Activated CD4-positive, alpha-beta T cell treated with anti-CD3 and anti-CD28 coated beads, Interleukin-2, amount 50 U/mL, for 24 hours (primary cell): ENCODE data around the gene ELOVL2.
"Not testable (repeated sequence)": the region's sequence is repeated elsewhere in the genome, so short reads cannot be mapped to it uniquely, and the experiment has no call there.

Experiments used
- DNase-seq, 2 donors: peaks; one replicate each; pipeline ENCODE4 v3.0.0-alpha.2; 2020; ENCODE audit warnings: low read depth in 1 of 2, low spot score in 1 of 2

The ELOVL2 gene

DNA sequence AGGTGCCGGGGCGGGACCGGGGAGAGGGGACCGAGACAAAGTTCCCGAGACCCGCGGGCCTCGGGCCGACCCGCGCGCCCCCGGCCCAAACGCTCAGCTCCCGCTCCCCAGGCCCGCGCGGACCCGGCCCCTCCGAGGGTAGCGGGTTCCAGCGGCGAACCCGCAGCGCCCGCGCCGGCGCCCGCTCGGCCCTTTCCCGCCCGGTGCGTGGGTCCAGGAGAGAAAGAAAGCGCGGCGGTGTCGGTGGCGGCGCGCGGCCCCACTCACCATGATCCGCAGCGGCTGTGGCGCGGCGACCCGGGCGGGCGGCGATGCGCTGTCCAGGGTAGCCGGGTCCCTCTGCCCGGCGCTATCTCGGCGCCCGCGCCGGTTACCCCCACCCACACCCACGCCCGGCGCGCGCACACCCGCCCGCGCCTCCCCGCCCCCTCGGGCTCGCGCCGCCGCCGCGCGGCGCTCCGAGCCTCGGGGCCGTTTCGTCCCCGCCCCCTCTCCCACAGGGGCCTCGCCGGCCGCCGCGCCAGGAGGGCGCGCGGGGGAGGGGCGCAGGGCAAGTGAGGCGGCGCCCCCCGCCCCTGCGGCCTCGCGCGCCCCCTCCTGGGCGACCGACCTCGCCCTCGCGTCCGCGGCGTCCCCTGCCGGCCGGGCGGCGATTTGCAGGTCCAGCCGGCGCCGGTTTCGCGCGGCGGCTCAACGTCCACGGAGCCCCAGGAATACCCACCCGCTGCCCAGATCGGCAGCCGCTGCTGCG is at the start of gene ELOVL2:
ELOVL2 (minus strand) TSS at position 345 of the 751 bp plus-strand sequence; CDS start at position 270, 75 bp downstream.
- no peak for DNase-seq

- DNase-seq, result no peak
Measured at GRCh38 chr6:11093376-11093625, 49.2 kb upstream of the ELOVL2 start.

- peak in 1 of 2 donors; percentile 7 for DNase-seq
Measured at GRCh38 chr6:11092668-11093375, 48.7 kb upstream of the ELOVL2 start.

DNA sequence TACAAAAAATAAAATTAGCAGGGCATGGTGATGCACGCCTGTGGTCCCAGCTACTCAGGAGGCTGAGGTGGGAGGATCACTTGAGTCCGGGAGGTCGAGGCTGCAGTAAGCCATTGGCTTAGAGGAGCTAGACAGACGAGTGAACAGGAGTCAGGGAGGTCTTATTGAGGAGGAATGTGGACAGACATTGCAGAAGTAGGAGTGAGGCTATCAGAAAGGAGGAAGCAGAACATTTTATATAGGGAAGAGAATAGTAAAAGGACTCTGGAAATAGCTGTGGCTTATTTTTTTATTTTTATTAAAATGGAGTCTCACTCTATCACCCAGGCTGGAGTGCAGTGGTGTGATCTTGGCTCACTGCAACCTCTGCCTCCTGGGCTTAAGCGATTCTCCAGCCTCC is 47.0 kb upstream of the ELOVL2 start:
- not testable (repeated sequence) for DNase-seq

DNA sequence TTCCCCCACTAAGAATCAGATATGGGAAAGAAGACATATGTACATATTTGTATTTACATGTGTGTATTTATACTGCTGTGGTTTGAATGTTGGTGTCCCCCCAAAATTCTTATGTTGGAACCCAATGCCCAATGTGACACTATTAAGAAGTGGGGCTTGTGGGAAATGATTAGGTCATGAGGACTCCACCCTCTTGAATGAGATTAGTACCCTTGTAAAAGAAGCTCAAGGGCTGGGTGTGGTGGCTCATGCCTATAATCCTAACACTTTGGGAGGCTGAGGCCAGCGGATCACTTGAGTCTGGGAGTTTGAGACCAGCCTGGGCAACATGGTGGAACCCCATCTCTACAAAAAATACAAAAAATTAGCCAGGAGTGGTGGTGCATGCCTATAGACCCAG is 45.6 kb upstream of the ELOVL2 start:
- DNase-seq, result no peak

GRCh38 chr6:11087141-11087812 is 43.2 kb upstream of the ELOVL2 start:
- DNase-seq, result not testable (repeated sequence)

- DNase-seq, result no peak
Measured at GRCh38 chr6:11085758-11086435, 41.8 kb upstream of the ELOVL2 start.

GRCh38 chr6:11083956-11084355 is 39.9 kb upstream of the ELOVL2 start:
- DNase-seq, result no peak

- no peak for DNase-seq
Measured at GRCh38 chr6:11083491-11083890, 39.4 kb upstream of the ELOVL2 start.

GRCh38 chr6:11080296-11080695 is 36.2 kb upstream of the ELOVL2 start:
- DNase-seq, result no peak

DNA sequence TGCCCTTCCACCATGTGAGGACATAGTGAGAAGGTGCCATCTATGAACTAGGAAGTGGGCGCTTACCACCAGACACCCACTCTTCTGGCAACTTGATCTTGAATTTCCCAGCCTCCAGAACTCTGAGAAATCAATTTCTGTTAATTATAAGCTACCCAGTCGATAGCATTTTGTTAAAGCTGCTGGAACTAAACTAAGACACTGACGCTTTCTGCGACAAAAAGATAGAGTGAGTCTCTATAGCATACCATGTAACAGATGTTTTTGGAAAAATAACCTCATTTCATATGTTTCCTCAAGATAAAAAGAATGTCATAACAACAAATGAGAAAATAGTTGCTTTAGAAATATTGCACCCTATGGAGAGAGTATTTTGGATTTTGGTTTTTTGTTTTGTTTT is 34.2 kb upstream of the ELOVL2 start:
- DNase-seq, result no peak

DNA sequence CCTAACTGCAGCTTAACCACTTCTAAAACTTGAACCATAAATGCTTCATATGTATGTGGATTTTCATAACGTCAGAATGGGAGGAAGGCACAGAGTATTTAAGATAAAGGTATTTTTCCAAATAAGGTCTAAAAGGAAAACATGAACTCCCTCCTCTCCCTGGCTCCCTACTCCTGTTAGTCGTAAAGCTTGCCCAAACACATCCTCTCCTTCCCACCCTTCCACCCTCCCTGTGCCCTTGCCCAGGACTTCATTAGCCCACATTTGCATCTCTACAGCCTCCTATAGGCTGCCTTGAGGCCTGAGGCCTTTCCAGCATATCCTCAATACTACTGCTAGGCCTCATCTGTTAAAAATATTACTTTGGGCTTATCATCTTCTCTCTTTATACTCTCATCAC is 32.4 kb upstream of the ELOVL2 start:
- DNase-seq, result no peak

GRCh38 chr6:11072101-11072500 is 28.0 kb upstream of the ELOVL2 start:
- DNase-seq, result no peak

DNA sequence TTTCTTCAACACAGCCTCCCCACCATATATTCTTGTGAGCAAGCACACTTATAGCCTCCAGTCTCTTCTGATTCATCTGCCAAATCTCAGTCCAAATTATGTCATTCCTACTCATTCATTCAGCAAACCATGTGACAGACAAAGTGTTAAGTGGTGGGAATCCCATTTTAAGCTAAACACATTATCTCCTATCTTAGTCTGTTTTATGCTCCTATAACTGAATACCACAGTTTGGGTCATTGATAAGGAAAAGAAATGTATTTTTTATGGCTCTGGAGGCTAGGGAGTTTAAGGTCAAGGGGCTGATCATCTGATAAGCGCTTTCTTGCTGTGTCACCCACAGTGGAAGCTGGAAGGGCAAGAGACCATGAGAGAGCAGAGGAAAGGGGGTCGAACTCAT is 25.7 kb upstream of the ELOVL2 start:
- DNase-seq, result no peak

DNA sequence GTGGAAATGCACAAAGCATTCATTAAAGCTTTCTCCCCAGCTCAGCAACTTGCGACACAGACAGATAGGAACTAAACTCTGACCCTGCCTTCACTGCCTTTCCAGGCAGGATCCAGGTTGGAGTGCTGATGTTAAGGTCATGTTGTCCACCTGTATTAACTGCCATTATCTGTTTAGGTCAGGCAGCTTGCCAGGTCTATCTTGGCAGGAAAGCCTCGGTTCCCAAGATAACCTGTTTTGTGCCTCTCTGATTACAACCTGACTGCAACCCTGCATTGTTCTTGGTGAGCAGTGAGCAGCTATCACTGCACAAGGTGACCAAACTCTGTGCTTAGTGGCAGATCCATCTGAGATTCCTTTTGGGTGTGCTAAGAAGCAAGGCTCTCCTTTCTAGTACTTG is 23.2 kb upstream of the ELOVL2 start:
- no peak for DNase-seq

DNA sequence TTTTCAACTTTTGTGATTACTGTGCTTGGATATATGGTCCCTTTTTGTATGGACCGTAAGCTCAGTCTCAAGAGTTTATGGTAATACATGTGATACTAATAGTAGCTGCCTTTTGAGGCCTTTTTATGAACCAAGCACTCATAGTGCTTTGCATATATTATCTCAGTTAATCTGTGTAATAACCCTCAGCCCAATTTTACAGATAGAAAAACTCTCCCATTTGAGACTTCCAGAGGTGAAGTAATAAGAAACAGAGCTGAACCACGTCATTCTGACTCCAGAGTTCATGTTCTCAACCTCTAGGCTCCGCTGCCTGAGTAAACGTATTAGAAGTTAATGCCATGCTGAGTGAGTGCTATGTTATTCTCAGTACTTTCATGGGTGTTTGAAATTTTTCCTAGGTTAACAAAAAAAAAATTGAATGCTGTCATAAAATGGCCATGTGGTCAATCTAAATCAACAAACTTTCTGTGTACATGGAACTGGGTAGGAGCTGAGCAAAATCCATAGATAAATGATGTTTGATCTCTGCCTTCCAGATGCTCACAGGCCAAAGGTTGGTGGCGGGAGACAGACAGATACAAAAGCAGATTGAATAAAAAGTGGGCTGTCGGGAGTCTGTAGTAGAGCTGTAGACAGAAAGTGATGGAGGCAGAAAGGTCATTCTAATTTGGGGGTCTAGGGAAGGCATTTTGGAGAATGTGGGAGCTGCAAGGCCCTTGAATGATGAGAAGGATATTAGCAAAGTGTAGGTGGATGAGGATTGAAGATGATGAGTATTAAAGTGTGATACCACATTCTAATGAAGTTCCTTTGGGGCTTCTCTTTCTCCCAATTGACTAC is 22.6 kb upstream of the ELOVL2 start:
- DNase-seq, result no peak

GRCh38 chr6:11065436-11066202 is 21.5 kb upstream of the ELOVL2 start:
- no peak for DNase-seq

DNA sequence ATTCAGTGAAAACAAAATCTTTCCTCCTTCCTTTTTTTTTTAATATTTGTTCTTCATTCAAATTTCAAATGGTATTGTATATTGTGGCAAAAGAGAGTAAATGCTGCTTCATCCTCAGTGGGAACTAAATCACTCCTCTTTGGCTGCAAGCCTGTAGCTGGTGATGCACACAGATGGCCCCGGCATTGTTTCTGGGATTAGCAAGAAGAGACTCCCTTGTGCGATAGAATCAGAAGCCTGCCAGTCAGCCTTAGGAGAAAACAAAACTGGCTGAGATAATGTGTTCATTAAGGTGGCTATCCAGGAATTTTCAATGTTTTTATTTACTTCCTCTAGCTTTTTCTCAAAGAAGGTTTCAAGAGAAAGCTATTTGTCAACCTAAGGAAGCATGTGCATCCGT is 20.7 kb upstream of the ELOVL2 start:
- DNase-seq, result no peak

- no peak for DNase-seq
Measured at GRCh38 chr6:11062715-11063114, 18.6 kb upstream of the ELOVL2 start.

DNA sequence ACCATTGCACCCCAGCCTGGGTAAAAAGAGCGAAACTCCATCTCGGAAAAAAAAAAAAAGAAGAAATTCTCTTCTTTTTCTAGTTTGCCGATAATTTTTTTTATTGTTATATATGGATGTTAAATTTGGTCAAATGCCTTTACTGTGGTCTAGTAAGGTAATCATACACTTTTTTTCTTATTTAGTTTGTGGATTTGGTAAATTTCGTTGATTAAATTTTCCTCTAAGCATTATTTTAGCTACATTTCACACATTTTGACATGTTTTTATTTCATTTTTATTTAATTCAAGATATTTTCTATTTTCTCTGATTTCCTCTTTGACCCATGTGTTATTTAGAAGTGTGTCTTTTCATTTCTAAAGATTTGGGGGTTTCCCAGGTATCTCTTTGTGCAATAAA is 18.0 kb upstream of the ELOVL2 start:
- DNase-seq, result no peak
